HK-2 (cell line): ENCODE results near the gene BSCL2.
A peak's percentile ranks its signal among the peaks of the same experiment; 100 is the strongest.
"Not testable (repeated sequence)": the region's sequence is repeated elsewhere in the genome, so short reads cannot be mapped to it uniquely, and the experiment has no call there.

ENCODE experiments used
- DNase-seq: peaks from one replicate; pipeline ENCODE4 v3.0.0-alpha.2; 2018; ENCODE audit not compliant: unreplicated experiment

BSCL2 gene

GRCh38 chr11:62719302-62719978 is 12.2 kb upstream of the BSCL2 start:
- no peak for DNase-seq

GRCh38 chr11:62716816-62717215 is 9.6 kb upstream of the BSCL2 start:
- DNase-seq, result no peak

- DNase-seq, result no peak
These were observed 9.0 kb upstream of the BSCL2 start for GRCh38 chr11:62716206-62716605.

GRCh38 chr11:62715150-62716130 is 8.2 kb upstream of the BSCL2 start:
- DNase-seq, result no peak

- DNase-seq, result no peak
These were observed 6.1 kb upstream of the BSCL2 start for GRCh38 chr11:62713343-62713742.

GRCh38 chr11:62712861-62713260 is 5.6 kb upstream of the BSCL2 start:
- no peak for DNase-seq

GRCh38 chr11:62712276-62712812 is 5.1 kb upstream of the BSCL2 start:
- no peak for DNase-seq

- DNase-seq, result no peak
These were observed 2.7 kb upstream of the BSCL2 start for GRCh38 chr11:62710001-62710345.

- DNase-seq, result no peak
These were observed 2.2 kb upstream of the BSCL2 start for GRCh38 chr11:62709247-62710000.

GRCh38 chr11:62708793-62709192 is 1.6 kb upstream of the BSCL2 start:
- DNase-seq, result no peak

- no peak for DNase-seq
These were observed 1.2 kb upstream of the BSCL2 start for GRCh38 chr11:62708392-62708791.

- DNase-seq, result no peak
These were observed 375 bp downstream of the BSCL2 start for GRCh38 chr11:62706850-62707247.

GRCh38 chr11:62705880-62706849 is 1.1 kb downstream of the BSCL2 start:
- peak; percentile 88 for DNase-seq

GRCh38 chr11:62705413-62705812 is 1.8 kb downstream of the BSCL2 start:
- no peak for DNase-seq

GRCh38 chr11:62703921-62704320 is 3.3 kb downstream of the BSCL2 start:
- not testable (repeated sequence) for DNase-seq

GRCh38 chr11:62702246-62702645 is 5.0 kb downstream of the BSCL2 start:
- DNase-seq, result no peak

- peak; percentile 49 for DNase-seq
These were observed 12.6 kb downstream of the BSCL2 start for GRCh38 chr11:62694455-62695167.

GRCh38 chr11:62693624-62694023 is 13.6 kb downstream of the BSCL2 start:
- DNase-seq, result not testable (repeated sequence)

GRCh38 chr11:62689421-62690183 is 17.6 kb downstream of the BSCL2 start, which contains the start of gene LRRN4CL:
TSS of gene LRRN4CL (minus strand) at chr11:62689530. CDS start at chr11:62688508, 1,022 bp downstream.
- DNase-seq, result no peak
